B cell (primary cell): Measurements from ENCODE around the gene CAMK2D. TPM values are rescaled to one million over a fixed set of nuclear protein-coding genes. Genes with fewer than 3 reads are reported as not detected.
A peak's percentile ranks its signal among the peaks of the same experiment; 100 is the strongest.

Experiments used
- ATAC-seq: fragments of 200-7000 bp; cut with Tn5 transposase; one replicate; pipeline ENCODE4 v1.10.0; 2021; ENCODE audit warnings: low read depth, mild to moderate bottlenecking, moderate number of reproducible peaks, moderate library complexity
- CTCF ChIA-PET: fragments of 350-600 bp; sonication (Branson Sonifier 250); formaldehyde crosslinking; loops from one replicate; lab custom pipeline; 2021; ENCODE audit warnings: antibody characterized with exemption, inconsistent platforms; lab: Charles Lee
- POLR2A ChIA-PET: fragments of 350-600 bp; sonication (Branson Sonifier 250); formaldehyde crosslinking; loops from one replicate; lab custom pipeline; 2021; ENCODE audit warnings: antibody characterized with exemption; lab: Charles Lee
- DNase-seq: peaks from one replicate; pipeline ENCODE4 v3.0.0; 2013
- H2AFZ ChIP-seq: 2 replicates; pipeline ENCODE4 v1.6.1; 2012; ENCODE audit warnings: mild to moderate bottlenecking, low read depth, low read length; ENCODE audit not compliant: insufficient read depth, poor library complexity, severe bottlenecking
- H3K27ac ChIP-seq, 2 donors: 1 replicate in 1 of 2; 2 replicates in 1 of 2; pipeline ENCODE4 v1.5.1; 2012 to 2013; ENCODE audit warnings: low read length in 2 of 2, mild to moderate bottlenecking in 2 of 2, moderate library complexity in 1 of 2
- H3K27me3 ChIP-seq, 4 experiments: fragments of 200-600 bp in 1 of 4; sonication (generic) in 1 of 4; replicated peaks in 1 of 4; 1 replicate in 2 of 4; 2 replicates in 2 of 4; pipeline versions ENCODE4 v1.6.1 to v1.7.0; 2013 to 2016; ENCODE audit warnings: low read length in 3 of 4, mild to moderate bottlenecking in 2 of 4, mixed read lengths in 1 of 4, moderate library complexity in 1 of 4; ENCODE audit not compliant: insufficient read depth in 4 of 4, control insufficient read depth in 3 of 4; ENCODE audit errors: control extremely low read depth in 1 of 4
- H3K36me3 ChIP-seq, 2 experiments: replicated peaks in 1 of 2; 1 replicate in 1 of 2; 2 replicates in 1 of 2; pipeline versions ENCODE4 v1.6.1 to v1.7.1; 2013; ENCODE audit warnings: low read length in 1 of 2; ENCODE audit not compliant: insufficient read depth in 2 of 2, control insufficient read depth in 1 of 2; ENCODE audit errors: control extremely low read depth in 1 of 2, extremely low read depth in 1 of 2
- H3K4me1 ChIP-seq, 2 donors: fragments of 200-600 bp in 1 of 2; sonication (generic) in 1 of 2; 1 replicate in 1 of 2; 2 replicates in 1 of 2; pipeline versions ENCODE4 v1.5.1 to v1.6.1; 2013 to 2017; ENCODE audit warnings: low read length in 2 of 2; ENCODE audit not compliant: control insufficient read depth in 2 of 2, insufficient read depth in 2 of 2
- H3K4me2 ChIP-seq: replicated peaks from 2 replicates; pipeline ENCODE3; 2012; ENCODE audit warnings: mild to moderate bottlenecking, low read depth, low read length; ENCODE audit not compliant: poor library complexity, severe bottlenecking
- H3K4me3 ChIP-seq, 5 experiments: fragments of 200-600 bp in 1 of 5; sonication (generic) in 1 of 5; 1 replicate in 3 of 5; 2 replicates in 2 of 5; pipeline versions ENCODE4 v1.5.1 to v1.7.0; 2011 to 2016; ENCODE audit warnings: low read length in 4 of 5, mild to moderate bottlenecking in 4 of 5, low read depth in 2 of 5, control low read depth in 1 of 5, moderate library complexity in 1 of 5; ENCODE audit not compliant: insufficient read depth in 1 of 5; ENCODE audit errors: control extremely low read depth in 1 of 5, extremely low read depth in 1 of 5
- H3K79me2 ChIP-seq: fragments of 200-600 bp; sonication (generic); one replicate; pipeline ENCODE4 v1.6.0; 2016; ENCODE audit warnings: low read length; ENCODE audit not compliant: control insufficient read depth, insufficient read depth
- H3K9ac ChIP-seq: fragments of 200-600 bp; sonication (generic); 2 replicates; pipeline ENCODE4 v1.6.1; 2017; ENCODE audit warnings: mild to moderate bottlenecking, low read length, moderate library complexity
- H3K9me3 ChIP-seq, 3 donors: one replicate each; pipeline versions ENCODE4 v1.6.1 to v1.7.1; 2013; ENCODE audit warnings: low read length in 2 of 3; ENCODE audit not compliant: control insufficient read depth in 2 of 3, insufficient read depth in 1 of 3; ENCODE audit errors: control extremely low read depth in 1 of 3
- H4K20me1 ChIP-seq: 2 replicates; pipeline ENCODE4 v1.6.0; 2012; ENCODE audit warnings: mild to moderate bottlenecking, low read length; ENCODE audit not compliant: insufficient read depth, control insufficient read depth, poor library complexity, severe bottlenecking
- H3K27ac Mint-ChIP-seq: one replicate; pipeline ENCODE4 v1.8.0; 2021; ENCODE audit warnings: mixed read lengths
- H3K27me3 Mint-ChIP-seq: one replicate; pipeline ENCODE4 v1.8.0; 2021; ENCODE audit warnings: mixed read lengths
- H3K4me1 Mint-ChIP-seq: one replicate; pipeline ENCODE4 v1.8.0; 2021; ENCODE audit warnings: mixed read lengths
- H3K4me3 Mint-ChIP-seq: one replicate; pipeline ENCODE4 v1.8.0; 2021; ENCODE audit warnings: mixed read lengths
- H3K9me3 Mint-ChIP-seq: one replicate; pipeline ENCODE4 v1.8.0; 2022; ENCODE audit warnings: mixed read lengths; ENCODE audit not compliant: insufficient read depth
- EZH2 ChIP-seq: IDR thresholded peaks from 2 replicates; pipeline ENCODE4 v1.6.1; 2012; ENCODE audit warnings: borderline replicate concordance, low read depth, mild to moderate bottlenecking, moderate library complexity, low read length; ENCODE audit not compliant: insufficient read depth, poor library complexity, severe bottlenecking
- WGBS: methylation state at CpG from one replicate; pipeline ENCODE4 v1.1.5; 2013; ENCODE audit warnings: missing lambda C conversion rate; ENCODE audit not compliant: insufficient coverage; 5-methylcytosine and 5-hydroxymethylcytosine counted together
- intact Hi-C: fragments of 100-400 bp; cut with micrococcal nuclease; formaldehyde crosslinking; loops from one replicate; pipeline ENCODE4 v1.10.0; 2022
- polyA plus RNA-seq: library from polyadenylated mRNA; depleted of rRNA; stranded (reverse); fragments of >200 nt; gene quantifications from 2 replicates; pipeline ENCODE4 v1.2.3, GENCODE V29; 2012
- total RNA-seq, 2 donors: library from RNA; stranded (reverse); fragments of 120-200 nt in 1 of 2; gene quantifications; 1 replicate in 1 of 2; 2 replicates in 1 of 2; pipeline versions ENCODE4 v1.2.3 to v1.2.4, GENCODE V29; 2013 to 2022
- TF ChIP-seq, protein P1 (sequence below): fragments of 200-600 bp; IDR thresholded peaks from one replicate; pipeline ENCODE4 v1.8.0; 2022; ENCODE audit warnings: antibody characterized with exemption, mild to moderate bottlenecking

CAMK2D gene
- total and polyA plus RNA-seq, 2 donors (not counting 1 experiment from before 2014, with no cell fraction given) = 26.3 to 57.0 TPM

DNA sequence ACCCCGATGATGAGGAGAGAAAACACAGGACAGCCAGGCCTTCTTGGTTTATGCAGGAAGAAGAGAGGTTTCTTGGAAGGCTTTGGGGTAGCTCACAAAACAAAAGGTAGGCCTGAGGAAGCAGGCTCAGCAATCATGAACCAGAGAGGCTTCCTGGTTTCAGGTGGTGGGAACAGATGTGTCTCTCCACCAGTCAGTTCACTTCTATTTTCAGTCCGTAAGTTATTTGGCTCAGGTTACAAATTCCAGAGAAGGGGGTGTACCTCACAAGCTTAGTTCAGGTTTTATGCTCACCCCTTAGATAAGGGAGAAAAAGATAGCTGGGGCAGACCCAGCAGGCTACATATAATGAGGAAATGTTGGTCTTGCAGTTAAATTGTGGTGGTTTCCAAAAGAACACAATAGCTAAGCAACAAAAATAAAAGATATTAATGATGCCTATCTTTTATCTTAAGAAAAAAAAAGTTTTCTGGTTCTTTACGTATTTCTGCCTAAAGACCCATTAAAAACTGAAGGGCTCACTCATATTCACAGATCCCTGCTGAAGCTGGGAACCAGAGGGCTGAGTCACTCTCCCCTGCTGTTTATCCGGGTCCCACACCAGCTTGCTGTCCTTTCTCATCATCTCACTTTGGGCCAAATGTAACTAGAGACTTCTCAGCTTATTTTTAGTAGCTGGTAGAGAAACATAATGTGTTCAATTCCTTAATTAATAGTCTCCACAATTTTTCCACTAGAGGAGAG lies 177.0 kb downstream of the CAMK2D start:
- ATAC-seq (no peak), DNase-seq (no peak)
- Histone ChIP-seq H3K79me2 (peaks cover 63% of the 10 kb centered on the region), H4K20me1 (no peaks in the 10 kb centered on the region), H3K4me2 (no peak overlapping the region), H2AFZ (no peak overlapping the region), H3K9ac (no peak overlapping the region), H3K27me3 (no peaks in the 10 kb centered on the region), H3K4me3 (no peak overlapping the region), H3K27ac (peak overlapping the region; percentile 8 to 14), H3K36me3 (peaks cover 0 to 1% of the 10 kb centered on the region in 2 experiments), H3K4me1 (peaks cover 23 to 32% of the 10 kb centered on the region in 2 donors), H3K9me3 (no peaks in the 10 kb centered on the region)
- H3K9me3 Mint-ChIP-seq = no peaks in the 10 kb centered on the region
- ChIA-PET CTCF (interaction anchor here (0.8 to 1.7 kb wide), 5 partner anchors 13 to 59 kb away, joined by 3 to 5 read pairs (median 4); no protein-coding TSS in a partner anchor), POLR2A (interaction anchor here (1.0 to 1.1 kb wide), 2 partner anchors 9 to 18 kb away, joined by 4 to 6 read pairs; no protein-coding TSS in a partner anchor)
- TF ChIP-seq, protein P1, sequence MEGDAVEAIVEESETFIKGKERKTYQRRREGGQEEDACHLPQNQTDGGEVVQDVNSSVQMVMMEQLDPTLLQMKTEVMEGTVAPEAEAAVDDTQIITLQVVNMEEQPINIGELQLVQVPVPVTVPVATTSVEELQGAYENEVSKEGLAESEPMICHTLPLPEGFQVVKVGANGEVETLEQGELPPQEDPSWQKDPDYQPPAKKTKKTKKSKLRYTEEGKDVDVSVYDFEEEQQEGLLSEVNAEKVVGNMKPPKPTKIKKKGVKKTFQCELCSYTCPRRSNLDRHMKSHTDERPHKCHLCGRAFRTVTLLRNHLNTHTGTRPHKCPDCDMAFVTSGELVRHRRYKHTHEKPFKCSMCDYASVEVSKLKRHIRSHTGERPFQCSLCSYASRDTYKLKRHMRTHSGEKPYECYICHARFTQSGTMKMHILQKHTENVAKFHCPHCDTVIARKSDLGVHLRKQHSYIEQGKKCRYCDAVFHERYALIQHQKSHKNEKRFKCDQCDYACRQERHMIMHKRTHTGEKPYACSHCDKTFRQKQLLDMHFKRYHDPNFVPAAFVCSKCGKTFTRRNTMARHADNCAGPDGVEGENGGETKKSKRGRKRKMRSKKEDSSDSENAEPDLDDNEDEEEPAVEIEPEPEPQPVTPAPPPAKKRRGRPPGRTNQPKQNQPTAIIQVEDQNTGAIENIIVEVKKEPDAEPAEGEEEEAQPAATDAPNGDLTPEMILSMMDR = no peak
- no peak for TF ChIP-seq EZH2
- H3K27ac Mint-ChIP-seq = peak overlapping the region; percentile 32
- intact Hi-C loops = loop anchor here (1.0 kb wide), 1 partner anchor 9 kb away; no protein-coding TSS in a partner anchor
- 100% methylated on average over 1 of the region's 4 CpGs for WGBS
- no peak overlapping the region for H3K4me3 Mint-ChIP-seq
- H3K4me1 Mint-ChIP-seq = peaks cover 58% of the 10 kb centered on the region
- H3K27me3 Mint-ChIP-seq = no peaks in the 10 kb centered on the region

DNA sequence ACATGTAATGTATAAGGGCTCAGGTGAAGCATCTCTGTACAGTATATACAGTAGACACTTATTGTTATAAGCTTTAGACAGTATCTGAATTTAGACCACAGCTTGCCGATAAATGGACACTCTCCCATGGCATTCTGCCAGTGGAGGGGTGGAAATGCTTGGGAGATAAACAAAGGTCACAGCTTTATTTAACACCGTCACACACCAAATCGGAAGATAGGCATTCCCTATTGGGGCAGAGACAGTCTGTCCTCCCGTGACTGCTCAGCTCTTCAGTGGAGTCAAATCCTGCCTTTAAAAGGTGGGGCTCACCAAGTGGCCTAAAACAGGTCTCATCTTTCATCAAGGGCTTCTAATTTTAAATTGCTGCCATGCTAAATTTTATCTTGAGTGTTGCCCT lies 178.8 kb downstream of the CAMK2D start:
- intact Hi-C loops = no loop called here
- ChIA-PET POLR2A (no interaction called here), CTCF (interaction anchor here (1.7 kb wide), 1 partner anchor 15 kb away, joined by 5 read pairs; no protein-coding TSS in a partner anchor)
- Histone ChIP-seq H3K36me3 (peaks cover 0 to 1% of the 10 kb centered on the region in 2 experiments), H3K27me3 (no peaks in the 10 kb centered on the region), H4K20me1 (no peaks in the 10 kb centered on the region), H3K9me3 (no peaks in the 10 kb centered on the region), H3K9ac (no peak overlapping the region), H3K27ac (no peak overlapping the region), H3K79me2 (peaks cover 62% of the 10 kb centered on the region), H3K4me1 (peaks cover 18 to 26% of the 10 kb centered on the region in 2 donors), H3K4me2 (no peak overlapping the region), H3K4me3 (no peak overlapping the region), H2AFZ (no peak overlapping the region)
- Mint-ChIP-seq H3K27me3 (no peaks in the 10 kb centered on the region), H3K4me3 (no peak overlapping the region), H3K27ac (peak overlapping the region; percentile 16), H3K9me3 (no peaks in the 10 kb centered on the region), H3K4me1 (peaks cover 65% of the 10 kb centered on the region)
- WGBS = 95% methylated on average over 3 of the region's 4 CpGs
- TF ChIP-seq, protein P1 = no peak
- no peak for TF ChIP-seq EZH2
- DNase-seq = no peak
- ATAC-seq = no peak
